ENCODE results near the gene RALGPS2. TPM values are rescaled to one million over a fixed set of nuclear protein-coding genes. Genes with fewer than 3 reads are reported as not detected.

RALGPS2 gene
- polyA plus RNA-seq, 10 donors: 31.5 to 61.9 (median 39.4) TPM

DNA sequence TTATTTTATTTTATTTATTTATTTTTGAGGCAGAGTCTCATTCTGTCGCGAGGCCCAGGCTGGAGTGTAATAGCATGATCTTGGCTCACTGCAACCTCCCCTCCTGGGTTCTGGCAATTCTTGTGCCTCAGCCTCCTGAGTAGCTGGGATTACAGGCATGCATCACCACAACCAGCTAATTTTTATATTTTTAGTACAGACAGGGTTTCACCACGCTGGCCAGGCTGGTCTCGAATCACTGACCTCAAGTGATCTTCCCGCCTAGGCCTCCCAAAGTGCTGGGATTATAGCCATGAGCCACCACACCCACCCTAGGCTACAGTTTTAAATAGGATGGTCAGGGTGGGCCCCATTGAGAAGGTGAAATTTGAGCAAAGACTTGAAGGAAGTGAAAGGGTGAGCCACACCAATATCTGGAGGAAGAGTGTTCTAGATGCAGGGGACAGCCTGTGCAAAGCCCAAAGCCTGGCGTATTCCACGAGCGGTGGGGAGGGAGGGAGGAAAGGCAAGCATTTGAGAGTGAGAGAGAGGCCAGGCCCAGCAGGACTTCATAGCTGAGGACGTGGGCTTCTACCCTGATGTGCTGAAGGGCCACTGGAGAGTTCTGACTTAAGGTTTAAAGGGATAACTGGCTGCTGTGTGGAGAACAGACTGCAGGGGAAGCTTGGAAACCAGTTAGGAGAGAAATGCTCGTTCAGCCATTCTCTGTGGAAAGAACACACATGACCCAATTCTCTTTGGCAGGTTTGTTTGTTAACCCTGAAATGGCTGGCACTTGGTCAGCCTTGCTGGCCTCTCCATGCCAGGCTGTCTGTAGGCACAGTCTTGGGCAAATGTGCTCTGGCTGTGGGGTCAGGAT is 238.0 kb downstream of the RALGPS2 start:
- peak in 1 of 3 donors; percentile 63 for DNase-seq

DNA sequence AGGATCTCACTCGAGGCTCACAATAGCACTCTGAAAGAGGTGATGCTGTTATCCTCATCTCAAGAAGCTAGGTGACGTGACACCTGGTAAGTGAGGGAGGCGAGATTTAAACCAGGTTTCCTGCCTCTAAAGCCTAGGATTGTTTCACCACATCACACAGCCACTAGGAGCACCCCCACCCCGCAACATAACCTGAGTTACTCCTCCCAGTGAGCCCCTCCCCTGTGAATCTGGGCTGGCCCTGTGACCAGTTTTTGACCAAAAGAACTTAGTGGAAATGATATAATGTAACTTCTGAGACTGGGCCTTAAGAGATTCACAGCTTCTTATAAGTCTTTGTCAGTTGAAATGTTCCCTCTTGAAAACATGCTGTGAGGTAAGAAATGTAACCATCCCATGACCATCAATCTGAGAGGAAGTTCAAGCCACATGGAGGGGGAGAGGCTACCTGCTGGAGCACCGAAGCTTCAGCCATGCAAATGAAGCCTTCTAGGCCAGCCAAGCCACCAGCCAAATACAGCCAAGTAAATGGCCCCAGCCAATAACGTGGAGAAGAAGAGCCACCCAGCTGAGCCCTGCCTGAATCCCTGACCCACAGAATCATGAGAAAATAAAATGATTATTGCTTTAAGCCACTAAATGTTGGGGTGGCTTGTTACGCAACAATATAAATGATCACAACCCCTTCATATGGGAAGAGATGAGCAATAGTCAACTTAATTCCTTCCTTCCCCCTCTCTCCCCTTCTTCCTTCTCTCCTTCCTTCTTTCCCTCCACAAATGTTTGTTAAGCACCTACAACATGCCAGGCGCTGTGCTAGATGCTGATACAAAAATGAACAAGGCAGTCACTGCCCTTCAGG is 239.7 kb downstream of the RALGPS2 start:
- DNase-seq: no peak

DNA sequence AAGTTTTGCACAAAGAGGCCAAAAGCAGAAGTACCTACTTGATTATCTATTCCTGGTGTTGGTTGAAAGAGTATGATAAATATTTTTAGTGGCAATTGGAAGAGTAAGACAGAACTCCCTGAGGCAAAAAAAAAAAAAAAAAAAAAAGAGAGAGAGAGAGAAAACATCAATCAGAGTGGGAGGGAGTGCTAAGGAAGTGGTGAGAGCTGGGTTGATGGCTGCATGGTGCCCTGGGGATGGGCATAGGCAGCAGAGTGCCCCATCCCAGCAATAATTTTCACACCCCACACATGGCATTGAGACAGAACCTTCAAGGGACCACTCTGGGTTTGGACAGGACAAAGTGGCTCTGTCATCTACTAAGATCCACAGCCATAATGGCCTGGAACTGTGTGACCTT is 241.3 kb downstream of the RALGPS2 start:
- no peak for DNase-seq

DNA sequence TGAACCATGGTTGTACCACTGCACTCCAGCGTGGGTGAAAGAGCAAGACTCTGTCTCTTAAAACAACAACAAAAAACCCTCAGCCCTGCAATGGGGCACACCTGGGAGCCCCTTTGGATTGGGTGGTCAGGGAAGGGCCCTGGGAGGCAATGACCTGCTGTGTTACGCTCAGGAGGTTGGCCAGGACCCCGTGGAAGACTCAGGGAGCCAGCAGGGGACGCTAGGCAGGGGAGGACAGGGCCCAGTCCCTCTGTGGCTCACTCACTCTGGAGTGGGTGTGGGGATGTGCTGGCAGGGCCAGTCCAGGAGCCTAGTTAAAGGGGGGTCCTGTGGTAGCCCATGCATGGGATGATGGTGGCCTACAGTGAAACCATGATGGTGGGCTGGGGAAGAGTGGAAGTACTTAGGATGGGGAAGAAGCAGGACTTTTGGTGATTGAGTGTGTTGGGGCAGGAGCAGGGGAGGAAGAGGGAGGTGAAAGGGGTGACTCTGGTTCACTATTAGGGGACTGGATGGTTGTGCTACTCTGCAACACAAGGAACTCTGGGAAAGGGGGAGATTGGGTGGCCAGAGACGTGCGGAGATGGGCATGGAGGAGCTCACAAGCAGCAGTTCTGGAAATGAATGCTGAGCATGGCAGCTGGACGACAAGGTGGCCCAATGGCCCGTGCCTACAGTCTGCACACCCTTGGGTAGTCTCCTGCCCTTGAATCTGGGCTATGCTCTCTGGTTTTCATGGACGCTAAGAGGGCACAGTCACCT is 244.4 kb downstream of the RALGPS2 start:
- DNase-seq: no peak

DNA sequence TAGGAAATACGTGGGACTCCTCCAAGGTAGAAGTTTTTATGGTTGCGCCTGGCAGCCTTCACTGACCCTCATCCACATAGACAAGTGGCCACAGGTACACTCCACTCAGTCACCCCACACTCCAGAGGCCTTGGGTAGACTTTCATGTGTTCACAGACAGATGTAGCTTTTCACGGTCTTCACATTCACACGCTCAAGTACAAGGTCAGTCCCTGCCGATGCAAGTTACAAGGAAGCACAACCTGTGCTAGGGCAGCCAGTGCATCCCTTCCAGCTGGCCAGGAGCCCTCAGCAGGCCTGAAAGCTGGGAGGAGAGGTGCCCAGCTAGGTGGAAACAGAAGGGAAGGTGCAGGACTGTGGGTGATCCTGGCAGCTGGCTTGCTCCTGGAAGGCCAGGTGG is 245.1 kb downstream of the RALGPS2 start:
- no peak for DNase-seq

Other genes starting within 250 kb of the RALGPS2 start
- under 1 TPM in 1 of 10 donors, not detected in 9; 0.15 TPM for gene CLEC20A, start 228.3 kb upstream of the RALGPS2 start, polyA plus RNA-seq (ENCODE audit: insufficient read length in 10 of 10)
- gene TEX35, start 212.1 kb upstream of the RALGPS2 start, polyA plus RNA-seq (ENCODE audit: insufficient read length in 10 of 10): under 1 TPM in 4 of 10 donors, not detected in 6; 0.15 to 0.34 (median 0.24) TPM
- 100 to 1,000 TPM in 2 of 10 donors, 10 to 100 TPM in 8; 65.6 to 113 (median 90.8) TPM for gene ANGPTL1, start 145.8 kb downstream of the RALGPS2 start, polyA plus RNA-seq (ENCODE audit: insufficient read length in 10 of 10)